IPS DF 4.7 (cell line): ENCODE measurements around the gene DNM2.
"Not testable (repeated sequence)": the region's sequence is repeated elsewhere in the genome, so short reads cannot be mapped to it uniquely, and the experiment has no call there.

Source experiments
- DNase-seq: peaks from one replicate; pipeline ENCODE4 v3.0.0-alpha.2; 2013; ENCODE audit warnings: low spot score; ENCODE audit errors: extremely low read depth

Gene DNM2

DNA sequence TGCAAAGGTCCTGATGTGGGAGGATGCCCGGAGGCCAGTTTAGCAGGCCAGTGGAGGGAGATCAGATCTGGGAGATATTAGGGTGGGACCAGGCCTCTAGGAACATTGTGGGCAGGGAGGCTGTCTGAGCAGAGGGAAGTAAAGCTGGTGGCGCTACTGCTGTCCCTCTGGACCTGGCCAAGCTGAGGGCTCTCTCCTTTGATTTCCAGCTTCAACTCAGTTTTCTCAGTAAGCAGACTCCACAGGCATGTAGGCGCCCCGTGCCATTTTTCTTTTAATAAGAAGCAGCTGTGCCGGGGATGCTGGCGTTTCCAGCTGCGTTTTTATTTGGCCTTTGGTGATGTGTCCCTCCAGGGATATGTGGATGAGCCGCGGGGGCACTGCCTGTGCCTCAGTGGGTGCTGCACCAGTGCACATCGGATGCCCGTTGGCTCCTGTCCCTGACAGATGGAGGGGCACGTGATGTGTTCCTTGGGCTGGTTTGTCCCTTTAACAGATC is 6.7 kb downstream of the DNM2 start:
- no peak for DNase-seq

DNA sequence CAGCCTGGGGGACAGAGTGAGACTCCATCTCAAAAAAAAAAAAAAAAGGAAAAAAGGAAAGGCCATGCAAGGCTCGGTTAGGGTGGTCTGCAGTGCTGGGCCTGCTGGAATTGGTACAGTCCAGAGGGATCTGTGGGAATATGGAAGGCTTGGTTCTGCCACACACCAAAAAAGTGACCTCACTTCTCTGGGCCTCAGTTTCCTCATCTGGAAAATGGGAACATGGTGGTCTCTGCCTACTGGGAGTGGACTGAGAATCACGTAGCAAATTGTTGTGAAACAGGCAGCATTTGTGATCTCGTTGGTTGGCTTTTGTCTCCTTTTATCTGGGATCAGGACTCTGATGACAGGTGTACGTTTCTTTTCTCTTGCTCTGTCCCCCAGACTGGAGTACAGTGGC is 7.5 kb downstream of the DNM2 start:
- no peak for DNase-seq

DNA sequence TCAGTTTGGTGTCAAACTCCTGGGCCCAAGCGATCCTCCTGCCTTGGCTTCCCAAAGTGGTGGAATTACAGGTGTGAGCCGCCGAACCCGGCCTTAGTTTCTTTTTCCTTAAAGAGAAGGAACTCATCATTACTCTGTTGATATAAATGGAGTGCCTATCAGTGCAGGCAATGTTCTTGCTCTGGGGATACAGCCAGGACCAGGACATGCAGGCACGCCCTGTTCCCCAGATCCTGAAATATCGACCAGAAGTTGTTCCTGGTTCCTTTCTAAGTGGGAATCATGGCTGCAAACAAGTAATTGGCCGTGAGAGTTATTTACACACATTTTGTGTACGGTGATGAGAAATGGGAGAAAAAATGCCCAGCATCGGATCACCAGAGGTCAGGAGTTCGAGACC is 8.4 kb downstream of the DNM2 start:
- DNase-seq, result no peak

DNA sequence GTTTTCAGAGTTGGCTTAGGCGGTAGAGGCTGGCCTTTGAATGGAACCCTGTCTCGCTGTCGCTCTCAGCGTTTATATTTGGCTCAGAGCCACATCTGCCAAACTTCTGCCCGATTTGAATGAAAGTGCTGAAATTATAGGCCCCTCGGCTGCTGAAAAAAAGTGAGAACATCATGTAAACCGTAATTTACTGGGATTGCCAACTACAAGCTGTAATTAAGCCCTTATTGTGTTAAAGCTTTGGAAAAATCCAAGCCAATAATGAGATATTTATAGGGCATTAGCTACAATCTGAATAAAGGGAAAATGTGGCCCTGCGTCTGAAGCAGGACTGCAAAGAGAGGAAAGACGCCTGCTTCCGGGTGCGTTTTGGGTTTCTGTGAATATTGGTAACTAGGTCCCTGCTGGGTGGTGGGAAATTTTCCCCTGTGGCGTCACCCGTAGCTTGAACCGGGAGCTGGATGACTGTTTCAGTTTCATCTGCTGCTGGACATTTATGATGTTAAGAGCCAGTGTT is 9.9 kb downstream of the DNM2 start:
- DNase-seq, result no peak

DNA sequence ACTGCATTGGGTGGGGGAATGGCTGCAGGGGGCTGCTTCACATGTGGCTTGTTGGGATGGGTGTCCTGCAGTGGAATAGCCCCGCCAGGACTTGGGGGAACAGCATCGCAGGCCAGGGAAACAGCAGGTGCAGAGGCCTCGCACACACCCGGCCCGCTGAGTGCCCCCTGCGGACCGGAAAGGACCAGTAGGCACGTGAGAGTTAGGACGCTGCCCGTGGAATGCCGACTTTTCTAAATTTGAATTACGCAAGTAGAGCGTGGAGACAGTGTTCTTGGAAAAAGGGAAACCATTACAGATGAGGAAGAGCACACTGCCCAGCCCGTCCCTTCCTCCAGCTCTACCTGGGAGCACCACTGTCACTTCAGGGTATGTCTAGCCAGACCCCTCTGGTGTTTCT is 11.5 kb downstream of the DNM2 start:
- DNase-seq, result no peak

DNA sequence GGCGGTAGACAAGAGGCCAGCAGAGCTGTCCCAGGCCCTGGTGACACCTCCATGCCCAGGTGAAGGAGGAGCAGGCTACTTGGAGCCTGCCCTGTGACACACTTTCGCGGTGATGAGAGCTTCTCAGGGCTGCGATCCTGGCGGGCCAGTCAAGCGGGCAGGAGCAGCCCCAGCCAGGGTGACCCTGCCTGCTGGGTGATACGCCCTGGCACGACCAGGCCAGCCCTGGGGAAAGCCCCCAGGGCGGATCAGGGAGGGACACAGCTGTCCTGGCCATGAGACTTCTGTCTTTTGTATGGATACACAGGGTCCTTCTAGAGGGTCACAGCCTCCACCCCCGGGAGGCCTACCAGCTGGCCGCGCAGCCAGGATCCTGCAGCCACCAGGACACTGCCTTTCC is 13.1 kb downstream of the DNM2 start:
- DNase-seq, result no peak

DNA sequence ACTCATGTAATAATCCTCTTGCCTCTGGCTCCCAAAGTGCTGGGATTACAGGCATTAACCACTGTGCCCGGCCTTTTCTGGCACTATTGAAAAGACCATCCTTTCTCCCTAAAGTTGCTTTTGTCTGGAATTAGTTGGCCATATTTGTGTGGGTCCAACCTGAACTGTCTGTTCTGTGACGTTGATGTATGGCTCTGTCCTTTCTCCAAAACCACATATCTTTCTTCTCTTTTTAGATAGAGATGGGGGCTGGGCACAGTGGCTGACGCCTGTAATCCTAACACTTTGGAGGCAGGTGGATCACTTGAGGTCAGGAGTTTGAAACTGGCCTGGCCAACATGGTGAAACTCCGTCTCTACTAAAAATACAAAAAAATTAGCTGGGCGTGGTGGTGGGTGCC is 17.9 kb downstream of the DNM2 start:
- no peak for DNase-seq

DNA sequence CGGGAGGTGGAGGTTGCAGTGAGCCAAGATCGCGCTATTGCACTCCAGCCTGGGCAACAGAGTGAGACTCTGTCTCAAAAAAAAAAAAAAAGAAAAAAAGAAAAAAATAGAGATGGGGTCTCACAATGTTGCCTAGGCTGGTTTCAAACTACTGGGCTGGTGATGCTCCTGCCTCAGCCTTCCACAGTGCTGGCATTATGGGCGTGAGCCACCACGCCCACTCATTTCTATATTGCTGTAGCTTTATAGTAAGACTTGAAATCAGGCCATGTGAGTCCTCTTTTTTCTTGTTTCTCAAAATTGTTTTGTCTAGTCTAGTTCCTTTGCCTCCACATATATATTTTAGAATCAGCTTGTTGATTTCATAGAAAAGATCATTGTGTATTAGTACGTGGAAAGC is 18.3 kb downstream of the DNM2 start:
- no peak for DNase-seq

DNA sequence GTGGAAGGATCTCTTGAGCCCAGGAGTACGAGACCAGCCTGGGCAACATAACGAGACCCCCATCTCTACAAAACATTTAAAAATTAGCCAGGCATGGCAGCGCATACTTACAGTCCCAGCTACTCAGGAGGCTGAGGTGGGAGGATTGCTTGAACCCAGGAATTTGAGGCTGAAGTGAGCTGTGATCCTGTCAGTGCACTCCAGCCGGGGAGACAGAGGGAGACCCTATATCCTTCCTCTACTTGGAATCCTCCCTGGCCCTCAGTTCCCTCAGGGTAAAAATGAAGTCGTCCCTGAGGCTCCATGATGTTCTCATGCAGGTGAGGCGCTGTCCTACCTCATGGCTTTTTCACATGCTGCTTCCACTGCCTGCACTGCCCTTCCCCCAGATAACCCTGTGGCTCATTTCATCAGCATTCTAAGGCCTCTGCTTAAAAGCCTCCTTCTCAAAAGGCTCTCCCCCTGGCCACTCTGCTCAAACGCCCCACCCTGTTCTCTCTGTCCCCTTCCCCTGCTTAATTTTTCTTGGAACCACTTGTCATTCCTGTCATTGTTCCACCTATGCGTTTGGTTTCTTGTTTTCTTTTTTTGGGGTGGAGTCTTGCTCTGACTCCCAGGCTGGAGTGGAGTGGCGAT is 19.2 kb downstream of the DNM2 start:
- DNase-seq, result no peak

DNA sequence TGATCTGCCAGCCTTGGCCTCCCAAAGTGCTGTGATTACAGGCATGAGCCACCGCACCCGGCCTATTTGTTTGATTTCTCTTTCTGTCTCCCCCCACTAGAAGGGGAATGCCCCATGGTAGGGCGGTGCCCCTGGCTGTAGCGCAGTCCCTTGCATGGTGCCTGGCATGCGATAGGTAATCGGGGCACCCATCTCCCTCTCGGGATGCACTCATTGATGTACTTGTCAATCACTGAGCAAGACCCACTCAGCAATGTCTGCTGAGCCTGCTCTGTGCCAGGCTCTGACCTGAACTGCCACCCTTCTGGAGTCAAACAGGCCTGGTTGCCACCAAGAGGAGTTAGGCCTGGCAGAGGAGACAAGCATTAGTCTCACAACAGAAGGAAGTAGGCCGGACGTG is 19.8 kb downstream of the DNM2 start:
- no peak for DNase-seq

DNA sequence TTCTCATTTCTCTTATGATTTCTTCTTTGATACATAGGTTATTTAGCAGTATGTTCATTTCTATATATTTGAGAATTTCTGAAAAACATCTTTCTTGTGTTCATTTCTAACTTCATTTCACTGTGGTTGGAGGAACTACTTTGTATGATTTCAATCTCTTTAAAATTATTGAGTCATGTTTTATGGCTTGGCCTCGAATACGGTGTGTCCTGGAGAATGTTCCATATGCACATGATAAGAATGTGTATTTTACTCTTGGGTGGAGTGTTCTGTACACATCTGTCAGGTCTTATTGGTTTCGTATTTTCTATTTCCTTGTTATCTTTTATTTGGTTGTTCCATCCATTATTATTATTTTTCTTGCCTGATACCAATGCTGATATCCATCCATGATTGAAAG is 22.9 kb downstream of the DNM2 start:
- DNase-seq, result no peak

DNA sequence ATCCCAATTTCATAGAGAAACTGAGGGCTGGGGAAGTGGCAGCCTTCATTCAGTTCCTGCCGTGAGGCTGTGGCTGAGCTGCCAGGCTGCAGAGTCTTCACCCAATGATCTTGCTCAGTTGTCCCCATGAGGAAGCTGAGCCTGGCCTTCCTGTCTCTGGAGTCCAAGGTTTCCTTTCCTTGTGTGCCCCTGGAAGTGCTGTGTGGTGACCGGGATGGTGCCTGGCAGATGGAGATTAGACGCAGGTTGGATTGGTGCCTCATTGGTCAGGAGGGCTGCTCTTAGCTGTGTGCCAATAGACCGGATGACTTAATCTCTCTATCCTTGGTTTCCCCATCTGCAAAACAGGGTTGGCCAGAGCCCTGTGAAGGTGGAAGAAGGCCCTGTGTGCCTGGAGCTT is 24.6 kb downstream of the DNM2 start:
- no peak for DNase-seq

DNA sequence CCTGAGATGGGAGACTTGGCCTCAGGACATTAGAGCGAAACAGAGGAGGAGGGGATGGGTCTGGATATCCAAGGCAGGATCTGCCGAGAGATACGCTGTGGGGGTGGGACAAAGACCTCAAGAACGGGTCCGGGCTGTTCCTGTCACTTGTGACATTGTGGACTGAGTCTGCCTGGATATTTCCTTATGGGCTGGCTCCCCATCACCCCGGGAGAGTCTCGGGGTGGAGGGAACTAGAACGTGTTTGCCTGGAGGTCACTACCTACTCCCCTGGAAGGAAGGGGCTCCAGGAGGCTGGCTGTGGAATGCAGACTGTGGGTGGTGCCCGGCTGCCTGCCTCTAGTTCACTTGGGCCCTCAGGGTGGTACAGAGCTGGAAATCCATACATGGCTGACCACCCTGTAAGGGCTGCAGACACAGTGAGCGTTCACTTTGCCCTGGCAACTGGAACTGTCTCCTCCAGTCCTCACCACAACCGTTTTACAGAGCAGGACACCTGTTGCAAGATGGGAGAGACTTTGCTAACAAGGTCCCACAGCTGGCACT is 26.4 kb downstream of the DNM2 start:
- no peak for DNase-seq

DNA sequence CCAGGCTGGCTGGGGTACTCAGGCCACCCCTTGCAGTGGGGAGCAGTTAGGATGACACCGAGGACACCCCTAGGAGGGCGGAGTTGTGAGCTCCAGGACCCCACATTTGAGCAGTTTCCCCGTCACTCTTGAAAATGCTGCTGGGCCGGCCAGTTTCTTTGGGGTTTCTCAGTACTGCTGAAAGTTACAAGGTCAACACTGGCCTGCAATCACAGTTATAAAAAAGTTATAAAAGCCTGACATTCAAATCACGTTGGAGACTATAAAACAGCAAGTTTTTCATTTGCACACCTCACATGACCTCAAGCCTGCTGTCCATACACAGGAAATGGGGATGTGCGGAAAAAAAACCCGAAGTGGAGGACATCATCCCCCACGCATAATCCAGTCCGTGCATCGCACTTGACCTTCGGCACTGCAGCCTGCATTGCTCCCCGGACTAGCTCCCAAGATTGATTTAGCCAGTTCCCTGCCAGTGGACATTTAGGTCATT is 27.0 kb downstream of the DNM2 start:
- no peak for DNase-seq

DNA sequence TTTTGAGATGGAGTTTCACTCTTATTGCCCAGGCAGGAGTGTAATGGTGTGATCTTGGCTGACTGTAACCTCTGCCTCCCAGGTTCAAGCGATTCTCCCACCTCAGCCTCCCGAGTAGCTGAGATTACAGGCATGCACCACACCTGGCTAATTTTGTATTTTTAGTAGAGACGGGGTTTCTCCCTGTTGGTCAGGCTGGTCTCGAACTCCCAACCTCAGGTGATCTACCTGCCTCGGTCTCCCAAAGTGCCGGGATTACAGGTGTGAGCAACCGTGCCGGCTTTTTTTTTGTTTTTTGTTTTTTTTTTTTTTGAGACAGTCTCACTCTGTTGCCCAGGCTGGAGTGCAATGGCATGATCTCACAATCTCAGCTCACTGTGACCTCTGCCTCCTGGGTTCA is 28.6 kb downstream of the DNM2 start:
- DNase-seq, result not testable (repeated sequence)

DNA sequence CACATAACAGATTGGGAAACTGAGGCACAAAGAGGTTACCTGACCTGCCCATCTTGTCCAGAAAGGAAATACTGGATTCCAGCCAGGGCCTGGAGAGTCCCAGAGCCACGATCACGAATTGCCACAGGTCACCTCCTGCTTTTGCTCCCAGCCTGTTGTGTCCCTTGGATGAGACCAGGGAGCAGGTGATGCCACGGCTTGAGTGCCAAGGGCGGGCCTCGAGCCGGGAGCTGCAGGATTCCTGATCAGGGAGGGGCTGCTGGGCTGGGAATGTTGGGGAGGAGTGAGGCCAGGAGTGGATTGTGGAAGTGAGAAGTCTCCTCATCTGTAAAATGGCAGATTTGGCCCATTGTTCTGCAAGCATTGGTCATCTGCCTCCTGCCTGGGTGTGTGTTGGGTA is 29.4 kb downstream of the DNM2 start:
- DNase-seq, result no peak

DNA sequence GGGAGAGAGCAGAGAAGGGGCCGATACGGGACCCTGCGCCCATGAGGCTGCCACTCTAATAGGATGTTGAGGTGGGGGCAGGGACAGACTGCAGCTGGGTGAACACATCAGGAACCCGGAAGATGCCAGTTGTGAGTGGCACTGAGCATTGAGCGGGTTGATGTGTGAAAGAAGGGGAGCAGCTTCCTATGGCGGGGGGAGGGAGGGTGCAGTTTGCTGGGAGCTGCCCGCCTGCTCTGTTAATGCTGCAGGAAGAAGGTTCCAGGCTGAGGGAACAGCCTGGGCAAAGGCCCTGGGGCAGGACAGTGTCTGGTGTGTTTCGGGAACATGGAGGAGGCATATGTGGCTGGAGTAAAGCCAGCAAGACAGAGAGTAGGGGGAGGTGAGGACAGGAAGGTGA is 29.8 kb downstream of the DNM2 start:
- no peak for DNase-seq

DNA sequence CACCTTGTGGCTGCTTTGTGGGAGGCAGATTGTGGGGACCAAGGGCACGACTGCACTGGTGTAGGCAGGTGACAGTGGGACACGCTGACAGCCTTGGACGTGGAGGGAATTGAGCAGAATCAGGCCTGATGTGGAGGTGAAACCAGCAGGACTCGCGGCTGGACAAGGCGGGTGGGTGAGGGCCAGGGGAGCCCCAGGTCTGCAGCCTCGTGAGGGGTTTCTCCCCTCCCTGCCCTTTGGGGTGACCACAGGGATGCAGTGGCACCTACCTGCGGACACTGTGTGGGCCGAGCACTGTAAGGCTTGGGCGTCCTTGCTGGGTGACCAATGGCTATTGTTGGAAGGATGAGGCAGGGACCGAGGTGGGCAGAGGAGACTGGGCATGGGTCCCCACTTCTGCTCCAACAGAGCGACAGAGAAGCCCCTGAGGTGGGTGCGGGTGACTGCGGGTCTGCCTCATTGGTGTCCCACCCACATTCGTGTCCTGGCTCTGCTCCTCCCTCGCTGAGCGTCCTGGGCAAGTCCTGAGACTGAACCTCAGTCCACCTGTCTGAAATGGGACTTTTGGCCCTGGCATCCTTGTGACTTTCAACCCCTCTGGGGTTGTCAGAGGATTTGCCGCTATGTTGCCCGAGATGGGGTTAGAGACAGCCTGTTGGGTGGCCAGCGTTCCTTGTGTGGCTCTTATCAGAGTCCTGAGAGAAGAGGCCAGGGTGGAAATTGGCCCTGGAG is 30.5 kb downstream of the DNM2 start:
- DNase-seq, result no peak

DNA sequence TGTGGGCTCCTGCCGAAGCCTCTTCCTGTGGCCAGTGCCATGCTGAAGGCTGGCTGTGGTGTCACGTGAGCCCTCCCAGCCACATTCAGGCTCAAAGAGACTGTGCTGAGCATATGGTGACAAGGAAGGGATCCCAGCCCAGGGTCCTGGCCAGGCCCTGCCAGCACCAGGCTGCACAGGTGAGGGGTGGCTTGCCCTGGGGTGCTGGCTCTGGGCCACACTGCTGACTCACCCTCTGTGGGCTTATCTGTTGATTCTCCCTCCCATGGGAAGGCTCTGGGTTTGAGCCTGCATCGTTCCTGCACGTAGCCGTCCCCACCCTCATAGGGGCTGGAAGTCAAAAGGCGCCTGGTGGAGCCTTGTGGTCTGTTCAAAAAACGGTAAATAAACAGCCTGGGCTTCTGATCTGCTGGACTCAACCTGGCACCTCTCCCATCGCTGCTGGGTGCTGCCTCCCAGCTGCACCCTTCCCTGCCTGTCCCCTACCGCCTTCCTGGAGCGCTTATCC is 31.1 kb downstream of the DNM2 start:
- no peak for DNase-seq

DNA sequence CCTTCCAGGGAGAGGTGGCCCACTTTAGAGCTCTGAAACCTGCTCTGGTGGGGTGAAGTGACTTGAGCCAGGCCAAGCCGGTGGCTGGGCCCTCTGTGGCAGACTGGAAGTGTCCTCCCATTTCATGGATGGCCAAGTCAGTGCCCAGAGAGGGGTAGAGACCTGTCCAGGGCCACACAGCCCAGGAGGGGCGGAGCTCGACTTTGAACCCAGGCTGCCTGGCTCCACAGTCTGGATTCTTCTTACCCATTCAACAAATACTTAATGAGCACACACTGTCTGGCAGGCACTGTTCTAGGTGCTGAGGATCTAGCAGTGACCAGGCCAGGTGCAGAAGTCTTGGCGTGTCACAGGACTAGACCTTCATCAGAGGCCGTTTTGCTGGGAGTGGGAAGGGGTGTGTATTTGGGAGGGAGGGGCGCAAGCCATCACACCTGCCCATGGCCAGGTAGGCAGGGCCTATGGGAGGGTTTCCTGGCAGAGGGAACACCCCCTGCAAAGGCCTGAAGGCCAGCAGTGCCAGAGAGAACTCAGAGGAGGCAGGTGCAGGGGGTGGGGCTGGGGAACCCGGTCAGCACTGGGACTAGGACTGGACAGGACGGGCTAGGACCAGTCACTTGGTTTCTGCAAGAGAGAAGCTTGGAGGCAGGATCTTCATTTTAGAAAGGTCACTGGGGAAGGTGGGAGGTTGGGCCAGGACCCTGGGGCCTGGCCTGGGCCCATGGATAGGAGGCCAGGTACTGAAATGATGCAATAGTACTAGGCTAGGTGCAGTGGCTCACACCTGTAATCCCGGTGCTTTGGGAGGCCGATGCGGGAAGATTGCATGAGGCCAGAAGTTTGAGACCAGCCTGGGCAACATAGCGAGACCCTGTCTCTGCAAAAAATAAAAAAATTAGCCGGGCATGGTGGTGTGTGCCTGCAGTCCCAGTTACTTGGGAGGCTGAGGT is 31.8 kb downstream of the DNM2 start:
- no peak for DNase-seq
